Coronary artery (tissue), 2 donors: ENCODE results near the gene TNPO3.
"Not testable (repeated sequence)": the region's sequence is repeated elsewhere in the genome, so short reads cannot be mapped to it uniquely, and the experiment has no call there.

Experiments used
- DNase-seq: peaks from one replicate; pipeline ENCODE4 v3.0.0-alpha.2; 2017; ENCODE audit warnings: low spot score
- H3K27ac ChIP-seq, 2 donors: fragments of 200-600 bp; sonication (generic); one replicate each; pipeline ENCODE4 v1.5.1; 2016 to 2019
- H3K4me3 ChIP-seq: fragments of 200-600 bp; sonication (generic); 2 replicates; pipeline ENCODE4 v1.5.1; 2016; ENCODE audit warnings: mild to moderate bottlenecking, moderate library complexity
- CTCF ChIP-seq: fragments of 200-600 bp; sonication (generic); IDR thresholded peaks from one replicate; pipeline ENCODE4 v1.5.1; 2019; ENCODE audit warnings: antibody characterized with exemption

TNPO3 gene

GRCh38 chr7:128914566-128915151 lies 140.3 kb downstream of the TNPO3 start:
- H3K4me3 ChIP-seq: peak overlapping the region; percentile 40
- no peak overlapping the region for H3K27ac ChIP-seq
- DNase-seq: peak; percentile 64
- no peak for TF ChIP-seq CTCF

- TF ChIP-seq CTCF: no peak
- no peak overlapping the region for H3K4me3 ChIP-seq
- H3K27ac ChIP-seq: no peak overlapping the region
- peak; percentile 60 for DNase-seq
Measured at GRCh38 chr7:128913870-128914565, 140.9 kb downstream of the TNPO3 start.

DNA sequence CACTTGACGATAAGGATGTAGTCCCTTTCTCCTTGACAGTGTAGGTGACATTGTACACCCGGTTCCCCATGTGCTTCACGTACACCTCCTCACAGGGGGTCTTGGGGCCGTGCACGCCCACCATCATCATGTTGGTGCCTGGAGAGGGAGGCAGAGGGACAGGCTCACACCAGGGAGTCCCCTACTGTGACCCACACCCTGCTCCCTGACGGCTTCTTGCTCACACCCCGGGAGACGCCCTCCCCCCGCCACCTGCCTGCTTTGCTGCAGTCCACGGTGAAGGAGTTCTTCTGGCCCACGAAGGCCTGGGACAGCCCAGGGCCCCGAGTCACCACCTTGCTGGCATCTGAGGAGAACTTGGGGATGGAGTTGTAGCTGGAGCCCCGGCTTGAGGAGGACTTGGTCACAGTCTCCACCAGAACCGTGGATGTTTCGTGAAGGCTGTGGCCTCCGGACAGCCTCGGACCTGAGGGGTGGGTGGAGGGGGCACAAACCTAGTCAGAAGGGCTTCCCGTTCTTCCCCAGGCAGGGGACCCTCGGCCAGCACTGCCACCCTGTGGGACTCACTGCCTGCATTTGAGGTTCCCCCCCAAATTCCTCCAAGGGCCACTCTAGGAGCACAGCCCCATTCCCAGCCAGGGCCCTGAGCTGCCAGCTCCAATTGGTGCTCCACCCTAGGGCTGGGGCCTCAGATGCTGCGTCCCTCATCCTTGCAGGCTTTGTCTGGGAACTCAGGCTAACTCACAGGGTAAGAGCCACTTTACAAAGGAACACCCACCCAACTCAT lies 142.0 kb downstream of the TNPO3 start:
- peak; percentile 46 for DNase-seq
- H3K4me3 ChIP-seq, H3K27ac ChIP-seq: not testable (repeated sequence)

GRCh38 chr7:128912281-128912680 lies 142.6 kb downstream of the TNPO3 start:
- H3K4me3 ChIP-seq: no peak overlapping the region
- peak overlapping the region in 1 of 2 donors; percentile 46 for H3K27ac ChIP-seq
- peak; percentile 69 for DNase-seq
- no peak for TF ChIP-seq CTCF

- H3K4me3 ChIP-seq: no peak overlapping the region
- peak; percentile 71 for DNase-seq
- TF ChIP-seq CTCF: no peak
- peak overlapping the region in 1 of 2 donors; percentile 46 for H3K27ac ChIP-seq
Measured at GRCh38 chr7:128911423-128912031, 143.4 kb downstream of the TNPO3 start.

DNA sequence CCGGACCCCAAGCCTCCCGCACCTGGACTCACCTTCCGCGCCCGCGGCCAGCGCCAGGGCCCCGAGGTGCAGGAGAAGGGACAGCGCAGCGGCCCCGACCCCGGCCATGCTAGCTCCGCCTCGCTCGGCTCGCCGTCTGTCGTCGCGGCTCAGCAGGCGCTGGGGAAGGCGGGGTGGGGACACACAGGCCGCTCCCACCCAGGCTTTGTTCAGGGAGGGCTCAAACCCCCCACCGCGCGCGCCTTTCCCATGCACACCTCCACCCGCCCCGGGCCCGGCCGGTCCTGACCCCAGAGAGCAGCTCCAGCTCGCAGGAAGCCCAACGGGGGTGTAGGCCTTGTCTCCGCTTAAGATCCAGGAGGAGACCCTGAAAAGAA lies 144.4 kb downstream of the TNPO3 start, which contains the start of gene KCP:
Gene KCP (minus strand): TSS at position 141 of the 377 bp plus-strand sequence. CDS start 33 bp downstream, at position 108.
- Histone ChIP-seq H3K4me3 (peak within 1 kb of the TSS; percentile 65), H3K27ac (peak within 1 kb of the TSS in 1 of 2 donors; percentile 46)
- no peak for TF ChIP-seq CTCF
- DNase-seq: peak; percentile 64
